Endothelial cell of umbilical vein (primary cell): ENCODE results near the gene MAST4. TPM values are rescaled to one million over a fixed set of nuclear protein-coding genes. Genes with fewer than 3 reads are reported as not detected.

Source experiments
- BruUV-seq: library from RNA; stranded (reverse); fragments of 400-500 nt; replicated peaks from 2 replicates; lab custom pipeline; 2021; lab: Mats Ljungman, UMichigan
- CTCF ChIA-PET: fragments of 300-600, 350-600 bp; sonication (Branson Sonifier 250); formaldehyde crosslinking; loops from one replicate; lab custom pipeline; 2021; ENCODE audit warnings: antibody characterized with exemption, inconsistent platforms; lab: Charles Lee
- POLR2A ChIA-PET: fragments of 300-600, 350-600 bp; sonication (Branson Sonifier 250); formaldehyde crosslinking; loops from one replicate; lab custom pipeline; 2021; ENCODE audit warnings: antibody characterized with exemption, inconsistent platforms; lab: Charles Lee
- DNase-seq: peaks from one replicate; pipeline ENCODE4 v3.0.0-alpha.2; 2011; ENCODE audit warnings: low read depth, low spot score
- FAIRE-seq: peaks from 2 replicates; lab custom pipeline; 2011; peaks lifted over from hg19 to GRCh38; lab: Jason Lieb, UNC
- H2AFZ ChIP-seq: 2 replicates; pipeline ENCODE4 v1.6.0; 2012; ENCODE audit warnings: low read depth, low read length, control low read depth, inconsistent platforms
- H3K27ac ChIP-seq: 2 replicates; pipeline ENCODE4 v1.5.1; 2011; ENCODE audit warnings: low read depth, mild to moderate bottlenecking, control low read depth, low read length, moderate library complexity; ENCODE audit not compliant: insufficient read depth
- H3K27me3 ChIP-seq, 2 experiments: 2 replicates each; pipeline versions ENCODE4 v1.6.0 to v1.6.1; 2011; ENCODE audit warnings: low read length in 2 of 2, mixed read lengths in 1 of 2; ENCODE audit not compliant: control insufficient read depth in 2 of 2, insufficient read depth in 2 of 2
- H3K36me3 ChIP-seq, 2 experiments: 2 replicates in 1 of 2; 3 replicates in 1 of 2; pipeline ENCODE4 v1.5.1; 2011; ENCODE audit warnings: low read length in 2 of 2, mild to moderate bottlenecking in 1 of 2, moderate library complexity in 1 of 2; ENCODE audit not compliant: control insufficient read depth in 2 of 2, insufficient read depth in 2 of 2; ENCODE audit errors: extremely low read depth in 1 of 2
- H3K4me1 ChIP-seq: 3 replicates; pipeline ENCODE4 v1.5.1; 2011; ENCODE audit warnings: mild to moderate bottlenecking, low read length; ENCODE audit not compliant: control insufficient read depth, insufficient read depth; ENCODE audit errors: extremely low read depth
- H3K4me2 ChIP-seq: 2 replicates; pipeline ENCODE4 v1.6.1; 2011; ENCODE audit warnings: low read length, control low read depth, mixed read lengths; ENCODE audit not compliant: insufficient read depth
- H3K4me3 ChIP-seq, 3 experiments: fragments of 200-600 bp in 1 of 3; sonication (generic), shearing (Covaris generic) in 1 of 3; replicated peaks in 1 of 3; 2 replicates each; pipeline ENCODE4 v1.5.1; 2011 to 2016; ENCODE audit warnings: control low read depth in 3 of 3, low read length in 3 of 3, mild to moderate bottlenecking in 2 of 3, inconsistent platforms in 1 of 3, low read depth in 1 of 3, moderate library complexity in 1 of 3; ENCODE audit not compliant: insufficient read depth in 1 of 3
- H3K79me2 ChIP-seq: 2 replicates; pipeline ENCODE4 v1.6.0; 2012; ENCODE audit warnings: low read length, inconsistent platforms; ENCODE audit not compliant: control insufficient read depth, insufficient read depth
- H3K9ac ChIP-seq: replicated peaks from 2 replicates; pipeline ENCODE3; 2011; ENCODE audit warnings: low read length, control low read depth; ENCODE audit not compliant: insufficient read depth; ENCODE audit errors: extremely low read depth
- H3K9me1 ChIP-seq: replicated peaks from 3 replicates; pipeline ENCODE4 v1.6.0; 2011; ENCODE audit warnings: mild to moderate bottlenecking, low read length; ENCODE audit not compliant: control insufficient read depth, insufficient read depth; ENCODE audit errors: extremely low read depth
- H3K9me3 ChIP-seq: replicated peaks from 2 replicates; pipeline ENCODE4 v1.5.1; 2012; ENCODE audit warnings: low read length, inconsistent platforms; ENCODE audit not compliant: control insufficient read depth, insufficient read depth
- H4K20me1 ChIP-seq: replicated peaks from 2 replicates; pipeline ENCODE3; 2011; ENCODE audit warnings: mild to moderate bottlenecking, low read length; ENCODE audit not compliant: control insufficient read depth, insufficient read depth; ENCODE audit errors: extremely low read depth
- CTCF ChIP-seq, 2 donors: IDR thresholded peaks; 1 replicate in 1 of 2; 2 replicates in 1 of 2; pipeline ENCODE4 v1.5.1; 2011; ENCODE audit warnings: low read length in 2 of 2, mild to moderate bottlenecking in 2 of 2, moderate library complexity in 2 of 2, control low read depth in 1 of 2, inconsistent platforms in 1 of 2, low read depth in 1 of 2; ENCODE audit not compliant: insufficient read depth in 1 of 2; ENCODE audit errors: extremely low read depth in 1 of 2
- EZH2 ChIP-seq: IDR thresholded peaks from 2 replicates; pipeline ENCODE4 v1.6.1; 2012; ENCODE audit warnings: borderline replicate concordance, low read depth, mild to moderate bottlenecking, moderate library complexity, low read length, inconsistent platforms; ENCODE audit not compliant: severe bottlenecking
- FOS ChIP-seq: IDR thresholded peaks from 2 replicates; pipeline ENCODE4 v1.6.1; 2011; ENCODE audit warnings: mild to moderate bottlenecking, low read length, moderate library complexity, borderline replicate concordance; ENCODE audit not compliant: insufficient read depth
- GATA2 ChIP-seq: IDR thresholded peaks from 2 replicates; pipeline ENCODE4 v1.7.0; 2011; ENCODE audit warnings: low read depth, mild to moderate bottlenecking, moderate library complexity, mixed read lengths, low read length; ENCODE audit not compliant: insufficient read length, insufficient read depth
- JUN ChIP-seq: IDR thresholded peaks from 2 replicates; pipeline ENCODE4 v1.6.1; 2011; ENCODE audit warnings: borderline replicate concordance, low read depth; ENCODE audit not compliant: insufficient read length, insufficient read depth
- MAX ChIP-seq: IDR thresholded peaks from 2 replicates; pipeline ENCODE4 v1.6.1; 2011; ENCODE audit not compliant: insufficient read depth, insufficient read length
- MYC ChIP-seq: IDR thresholded peaks from one replicate; pipeline ENCODE4 v1.6.1; 2011; ENCODE audit warnings: mild to moderate bottlenecking, low read depth, low read length
- POLR2A ChIP-seq: IDR thresholded peaks from 2 replicates; pipeline ENCODE4 v1.6.1; 2012; ENCODE audit warnings: low read depth, mild to moderate bottlenecking, control low read depth, low read length
- POLR2AphosphoS5 ChIP-seq: IDR thresholded peaks from 2 replicates; pipeline ENCODE4 v1.6.1; 2012; ENCODE audit warnings: low read depth, mild to moderate bottlenecking, control low read depth, low read length, moderate library complexity; ENCODE audit not compliant: insufficient read depth
- dilution Hi-C: fragments of 300-500 bp; cut with MboI; formaldehyde crosslinking; loops from one replicate; pipeline ENCODE4 v1.15.0; 2019; ENCODE audit warnings: low sequenced_read_pairs; ENCODE audit not compliant: extremely low pct_ligation_motif_present
- intact Hi-C: fragments of 100-400 bp; cut with micrococcal nuclease; formaldehyde crosslinking; loops from one replicate; pipeline ENCODE4 v1.10.0; 2022
- polyA plus RNA-seq, 4 experiments: library from polyadenylated mRNA; depleted of rRNA in 3 of 4; stranded (reverse) in 3 of 4; unstranded in 1 of 4; fragments of >200 nt; gene quantifications; 2 replicates each; pipeline versions ENCODE4 v1.2.1 to v1.2.3, GENCODE V29; 2011 to 2012; ENCODE audit warnings: missing spikeins in 1 of 4
- total RNA-seq: library from RNA; stranded (reverse); gene quantifications from 2 replicates; pipeline ENCODE4 v1.2.3, GENCODE V29; 2021

Gene MAST4
- total and polyA plus RNA-seq, 2 donors (not counting 3 experiments of a cell fraction or from before 2014, with no cell fraction given): 40.2 to 116 TPM

- dilution Hi-C loops: no loop called here
- Histone ChIP-seq H3K79me2 (no peaks in the 10 kb centered on the region), H3K27ac (no peak overlapping the region), H3K9me3 (no peaks in the 10 kb centered on the region), H3K4me2 (no peak overlapping the region), H3K36me3 (no peaks in the 10 kb centered on the region), H3K4me3 (no peak overlapping the region), H2AFZ (no peak overlapping the region), H4K20me1 (no peaks in the 10 kb centered on the region), H3K27me3 (no peaks in the 10 kb centered on the region), H3K4me1 (no peaks in the 10 kb centered on the region), H3K9ac (no peak overlapping the region), H3K9me1 (no peaks in the 10 kb centered on the region)
- no peak for TF ChIP-seq CTCF (IDR thresholded peaks at IDR 0.05; ENCODE audit: extremely low read depth in 1 of 2, insufficient read depth in 1 of 2, low read depth in 1 of 2, low read length in 2 of 2)
- no peak for TF ChIP-seq JUN
- BruUV-seq: no TSS peak
- CTCF ChIA-PET: no interaction called here
- intact Hi-C loops: no loop called here
- POLR2A ChIA-PET: no interaction called here
- DNase-seq: no peak
- FAIRE-seq: no peak
These were observed 35.8 kb upstream of the MAST4 start for GRCh38 chr5:66560371-66560770.

- Histone ChIP-seq H3K9me1 (no peaks in the 10 kb centered on the region), H2AFZ (no peak overlapping the region), H3K4me2 (no peak overlapping the region), H3K9ac (no peak overlapping the region), H3K27ac (no peak overlapping the region), H3K4me3 (no peak overlapping the region), H3K36me3 (no peaks in the 10 kb centered on the region), H3K79me2 (no peaks in the 10 kb centered on the region), H3K4me1 (no peaks in the 10 kb centered on the region), H3K27me3 (no peaks in the 10 kb centered on the region), H4K20me1 (no peaks in the 10 kb centered on the region), H3K9me3 (no peaks in the 10 kb centered on the region)
- TF ChIP-seq JUN (no peak), MYC (no peak), EZH2 (no peak), MAX (no peak), POLR2AphosphoS5 (no peak), CTCF (IDR thresholded peaks at IDR 0.05; ENCODE audit: extremely low read depth in 1 of 2, insufficient read depth in 1 of 2, low read depth in 1 of 2, low read length in 2 of 2) (no peak), FOS (no peak), GATA2 (no peak), POLR2A (no peak)
- no TSS peak for BruUV-seq
- intact Hi-C loops: no loop called here
- ChIA-PET POLR2A (no interaction called here), CTCF (no interaction called here)
- FAIRE-seq: no peak
- dilution Hi-C loops: no loop called here
- no peak for DNase-seq
These were observed 34.8 kb upstream of the MAST4 start for GRCh38 chr5:66561256-66561990.
